Vagina (tissue), 2 donors: ENCODE results near the gene SLC6A6. TPM values are rescaled to one million over a fixed set of nuclear protein-coding genes. Genes with fewer than 3 reads are reported as not detected.

ENCODE experiments used
- DNase-seq, 2 donors: peaks; one replicate each; pipeline ENCODE4 v3.0.0-alpha.2; 2017; ENCODE audit errors: extremely low spot score in 2 of 2
- H3K27ac ChIP-seq: fragments of 200-600 bp; sonication (generic); one replicate; pipeline ENCODE4 v1.5.1; 2019
- H3K27me3 ChIP-seq: fragments of 200-600 bp; sonication (generic); one replicate; pipeline ENCODE4 v1.5.1; 2019
- H3K36me3 ChIP-seq, 2 donors: fragments of 200-600 bp; sonication (generic); one replicate each; pipeline ENCODE4 v1.5.1; 2017 to 2019
- H3K4me1 ChIP-seq: fragments of 200-600 bp; sonication (generic); one replicate; pipeline ENCODE4 v1.5.1; 2019
- H3K4me3 ChIP-seq, 2 donors: fragments of 200-600 bp; sonication (generic); 1 replicate in 1 of 2; 2 replicates in 1 of 2; pipeline ENCODE4 v1.5.1; 2016 to 2019
- H3K9me3 ChIP-seq: fragments of 200-600 bp; sonication (generic); one replicate; pipeline ENCODE4 v1.5.1; 2019
- CTCF ChIP-seq, 3 experiments: fragments of 450-650 bp in 2 of 3; fragments of 200-600 bp in 1 of 3; sonication (generic) in 1 of 3; IDR thresholded peaks; one replicate each; pipeline ENCODE4 v1.5.1; 2017 to 2019; ENCODE audit warnings: antibody characterized with exemption in 3 of 3, mild to moderate bottlenecking in 2 of 3, moderate library complexity in 2 of 3
- POLR2A ChIP-seq, 2 donors: fragments of 450-650 bp; IDR thresholded peaks; one replicate each; pipeline ENCODE4 v1.6.1; 2017; ENCODE audit warnings: antibody characterized with exemption in 2 of 2, mild to moderate bottlenecking in 2 of 2, moderate library complexity in 2 of 2
- POLR2AphosphoS5 ChIP-seq, 2 donors: sonication (generic); formaldehyde crosslinking; IDR thresholded peaks; one replicate each; pipeline ENCODE4 v1.9.0; 2017; ENCODE audit warnings: antibody characterized with exemption in 2 of 2, mild to moderate bottlenecking in 2 of 2, low read depth in 1 of 2; ENCODE audit not compliant: insufficient read depth in 1 of 2
- intact Hi-C: fragments of 100-400 bp; cut with DNase I; formaldehyde crosslinking; loops from one replicate; pipeline ENCODE4 v1.15.1; 2023
- total RNA-seq: library from RNA; depleted of rRNA; stranded (reverse); fragments of >200 nt; gene quantifications from one replicate; pipeline ENCODE4 v1.2.3, GENCODE V29; 2016

The SLC6A6 gene
- total RNA-seq, 1 donor from 2014 or later: 30.7 TPM

GRCh38 chr3:14534516-14535191, 132.2 kb downstream of the SLC6A6 start:
- no peaks in the 10 kb centered on the region for H3K27me3 ChIP-seq
- H3K4me1 ChIP-seq: peaks cover 31% of the 10 kb centered on the region
- H3K36me3 ChIP-seq: no peaks in the 10 kb centered on the region
- H3K9me3 ChIP-seq: no peaks in the 10 kb centered on the region
- TF ChIP-seq POLR2AphosphoS5 (IDR thresholded peaks at IDR 0.05; ENCODE audit: insufficient read depth in 1 of 2, low read depth in 1 of 2) (no peak), CTCF (IDR thresholded peaks at IDR 0.05) (no peak), POLR2A (IDR thresholded peaks at IDR 0.05) (no peak)
- DNase-seq: no peak
- no peak overlapping the region for H3K27ac ChIP-seq
- intact Hi-C loops: no loop called here
- no peak overlapping the region for H3K4me3 ChIP-seq

- no peak overlapping the region for H3K27ac ChIP-seq
- H3K27me3 ChIP-seq: no peaks in the 10 kb centered on the region
- peaks cover 31% of the 10 kb centered on the region for H3K4me1 ChIP-seq
- intact Hi-C loops: no loop called here
- DNase-seq: no peak
- TF ChIP-seq POLR2A (IDR thresholded peaks at IDR 0.05) (no peak), POLR2AphosphoS5 (IDR thresholded peaks at IDR 0.05; ENCODE audit: insufficient read depth in 1 of 2, low read depth in 1 of 2) (no peak), CTCF (IDR thresholded peaks at IDR 0.05) (no peak)
- no peaks in the 10 kb centered on the region for H3K36me3 ChIP-seq
- no peak overlapping the region for H3K4me3 ChIP-seq
- H3K9me3 ChIP-seq: no peaks in the 10 kb centered on the region
Measured at GRCh38 chr3:14535616-14536015, 133.2 kb downstream of the SLC6A6 start.

- no peak overlapping the region for H3K27ac ChIP-seq
- H3K36me3 ChIP-seq: no peaks in the 10 kb centered on the region
- no peak overlapping the region for H3K4me3 ChIP-seq
- DNase-seq: no peak
- no peaks in the 10 kb centered on the region for H3K9me3 ChIP-seq
- TF ChIP-seq POLR2A (IDR thresholded peaks at IDR 0.05): no peak
- no peak for TF ChIP-seq CTCF (IDR thresholded peaks at IDR 0.05)
- no peak for TF ChIP-seq POLR2AphosphoS5 (IDR thresholded peaks at IDR 0.05; ENCODE audit: insufficient read depth in 1 of 2, low read depth in 1 of 2)
- H3K4me1 ChIP-seq: peaks cover 31% of the 10 kb centered on the region
- H3K27me3 ChIP-seq: no peaks in the 10 kb centered on the region
- intact Hi-C loops: no loop called here
Measured at GRCh38 chr3:14536055-14536815, 133.8 kb downstream of the SLC6A6 start.

- no peak for DNase-seq
- peaks cover 31% of the 10 kb centered on the region for H3K4me1 ChIP-seq
- H3K4me3 ChIP-seq: no peak overlapping the region
- no peaks in the 10 kb centered on the region for H3K9me3 ChIP-seq
- H3K36me3 ChIP-seq: no peaks in the 10 kb centered on the region
- H3K27me3 ChIP-seq: no peaks in the 10 kb centered on the region
- intact Hi-C loops: no loop called here
- TF ChIP-seq POLR2AphosphoS5 (IDR thresholded peaks at IDR 0.05; ENCODE audit: insufficient read depth in 1 of 2, low read depth in 1 of 2) (no peak), CTCF (IDR thresholded peaks at IDR 0.05) (no peak)
- H3K27ac ChIP-seq: no peak overlapping the region
Measured at GRCh38 chr3:14536837-14537589, 134.6 kb downstream of the SLC6A6 start.
